Measurements from ENCODE around the gene GSG1L2. TPM values are rescaled to one million over a fixed set of nuclear protein-coding genes. Genes with fewer than 3 reads are reported as not detected.

The GSG1L2 gene
- polyA plus RNA-seq, 2 of the 4 experiments (the other 2 are of a cell fraction): not detected

DNA sequence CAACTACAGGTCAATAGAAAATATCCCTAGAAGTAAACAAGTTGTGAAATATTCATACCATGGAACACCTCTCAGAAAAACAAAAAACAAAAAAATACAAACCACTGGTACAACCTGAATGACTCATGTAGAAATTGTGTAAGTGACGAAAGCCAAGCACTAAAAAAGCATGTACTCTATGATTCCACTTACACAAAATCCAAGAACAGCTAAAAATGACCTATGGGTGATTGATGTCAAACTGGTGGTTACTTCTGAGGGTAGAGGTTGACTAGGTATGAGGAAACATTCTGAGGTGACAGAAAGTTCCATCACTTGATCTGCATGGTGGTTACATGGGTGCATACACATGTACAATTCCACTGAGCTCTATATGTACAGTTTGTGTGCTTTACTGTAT is 61.6 kb downstream of the GSG1L2 start (continued):
- TF ChIP-seq POLR2AphosphoS2 (conservative IDR thresholded peaks at IDR 0.05; ENCODE audit: low read length): no peak
- TF ChIP-seq, protein P1, sequence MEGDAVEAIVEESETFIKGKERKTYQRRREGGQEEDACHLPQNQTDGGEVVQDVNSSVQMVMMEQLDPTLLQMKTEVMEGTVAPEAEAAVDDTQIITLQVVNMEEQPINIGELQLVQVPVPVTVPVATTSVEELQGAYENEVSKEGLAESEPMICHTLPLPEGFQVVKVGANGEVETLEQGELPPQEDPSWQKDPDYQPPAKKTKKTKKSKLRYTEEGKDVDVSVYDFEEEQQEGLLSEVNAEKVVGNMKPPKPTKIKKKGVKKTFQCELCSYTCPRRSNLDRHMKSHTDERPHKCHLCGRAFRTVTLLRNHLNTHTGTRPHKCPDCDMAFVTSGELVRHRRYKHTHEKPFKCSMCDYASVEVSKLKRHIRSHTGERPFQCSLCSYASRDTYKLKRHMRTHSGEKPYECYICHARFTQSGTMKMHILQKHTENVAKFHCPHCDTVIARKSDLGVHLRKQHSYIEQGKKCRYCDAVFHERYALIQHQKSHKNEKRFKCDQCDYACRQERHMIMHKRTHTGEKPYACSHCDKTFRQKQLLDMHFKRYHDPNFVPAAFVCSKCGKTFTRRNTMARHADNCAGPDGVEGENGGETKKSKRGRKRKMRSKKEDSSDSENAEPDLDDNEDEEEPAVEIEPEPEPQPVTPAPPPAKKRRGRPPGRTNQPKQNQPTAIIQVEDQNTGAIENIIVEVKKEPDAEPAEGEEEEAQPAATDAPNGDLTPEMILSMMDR (IDR thresholded peaks at IDR 0.05): no peak
- TF ChIP-seq RNF2 (IDR thresholded peaks at IDR 0.05; ENCODE audit: borderline replicate concordance, low read depth): no peak

GRCh38 chr17:9755083-9755482 is 66.8 kb downstream of the GSG1L2 start:
- Histone ChIP-seq H3K4me2 (no peak overlapping the region), H3K4me1 (no peaks in the 10 kb centered on the region), H3K9me3 (no peaks in the 10 kb centered on the region), H3K27ac (peak overlapping the region in 1 of 2 experiments; percentile 4; a peak in 1 of 6 replicates), H3K4me3 (no peak overlapping the region)
- ATAC-seq (peak in 1 of 2 experiments; percentile 50; a peak in 2 of 6 replicates), FAIRE-seq (peak; percentile 61), DNase-seq (ENCODE audit: low read depth in 1 of 2, low spot score in 1 of 2) (peak in 1 of 2 experiments; percentile 29)
- ChIA-PET CTCF (interaction anchor here (1.2 to 3.5 kb wide), 4 partner anchors 9 to 27 kb away, joined by 5 to 12 read pairs (median 7); no protein-coding TSS in a partner anchor), POLR2A (no interaction called here)
- WGBS (ENCODE audit: missing lambda C conversion rate): 72% methylated on average over 3 of the region's 3 CpGs
- TF ChIP-seq FOSB (CRISPR knock-in tag; IDR thresholded peaks at IDR 0.05): no peak
- no peak for TF ChIP-seq HDAC2 (IDR thresholded peaks at IDR 0.05)
- no peak for TF ChIP-seq MAZ (IDR thresholded peaks at IDR 0.05; ENCODE audit: borderline replicate concordance, low read depth, low read length)
- TF ChIP-seq BHLHE40 (IDR thresholded peaks at IDR 0.05; ENCODE audit: low read depth, low read length): no peak
- no peak for TF ChIP-seq KDM5A (IDR thresholded peaks at IDR 0.05)
- TF ChIP-seq RFX5 (IDR thresholded peaks at IDR 0.05): no peak
- no peak for TF ChIP-seq SREBF2 (IDR thresholded peaks at IDR 0.05)
- TF ChIP-seq, protein P2, sequence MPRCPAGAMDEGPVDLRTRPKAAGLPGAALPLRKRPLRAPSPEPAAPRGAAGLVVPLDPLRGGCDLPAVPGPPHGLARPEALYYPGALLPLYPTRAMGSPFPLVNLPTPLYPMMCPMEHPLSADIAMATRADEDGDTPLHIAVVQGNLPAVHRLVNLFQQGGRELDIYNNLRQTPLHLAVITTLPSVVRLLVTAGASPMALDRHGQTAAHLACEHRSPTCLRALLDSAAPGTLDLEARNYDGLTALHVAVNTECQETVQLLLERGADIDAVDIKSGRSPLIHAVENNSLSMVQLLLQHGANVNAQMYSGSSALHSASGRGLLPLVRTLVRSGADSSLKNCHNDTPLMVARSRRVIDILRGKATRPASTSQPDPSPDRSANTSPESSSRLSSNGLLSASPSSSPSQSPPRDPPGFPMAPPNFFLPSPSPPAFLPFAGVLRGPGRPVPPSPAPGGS (IDR thresholded peaks at IDR 0.05): no peak
- no peak for TF ChIP-seq HMGXB4 (CRISPR knock-in tag; IDR thresholded peaks at IDR 0.05; ENCODE audit: borderline replicate concordance)
- TF ChIP-seq CBX2 (IDR thresholded peaks at IDR 0.05; ENCODE audit: borderline replicate concordance, low read depth): no peak
- no peak for TF ChIP-seq EHF (CRISPR knock-in tag; IDR thresholded peaks at IDR 0.05)
- no peak for TF ChIP-seq ZC3H11A (IDR thresholded peaks at IDR 0.05)
- no peak for TF ChIP-seq TP53 (CRISPR knock-in tag; IDR thresholded peaks at IDR 0.05)
- TF ChIP-seq, protein P3, sequence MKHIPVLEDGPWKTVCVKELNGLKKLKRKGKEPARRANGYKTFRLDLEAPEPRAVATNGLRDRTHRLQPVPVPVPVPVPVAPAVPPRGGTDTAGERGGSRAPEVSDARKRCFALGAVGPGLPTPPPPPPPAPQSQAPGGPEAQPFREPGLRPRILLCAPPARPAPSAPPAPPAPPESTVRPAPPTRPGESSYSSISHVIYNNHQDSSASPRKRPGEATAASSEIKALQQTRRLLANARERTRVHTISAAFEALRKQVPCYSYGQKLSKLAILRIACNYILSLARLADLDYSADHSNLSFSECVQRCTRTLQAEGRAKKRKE (CRISPR knock-in tag; IDR thresholded peaks at IDR 0.05; ENCODE audit: low read depth): no peak

Other genes with a start within 250 kb of the GSG1L2 start
- 155 and 168 TPM in 2 replicates for gene STX8, start 246.3 kb downstream of the GSG1L2 start, polyA plus RNA-seq (2011; rRNA removed)
- 90.6 to 98.5 TPM (median 93.6 TPM) in 3 replicates for gene STX8, start 246.3 kb downstream of the GSG1L2 start, polyA plus RNA-seq (2017; fragmentation: RNase III; extraction: RNeasy Plus Mini Kit Qiagen cat#74134 plus additional on column Dnase treatment)
- gene CFAP52, start 245.4 kb downstream of the GSG1L2 start, polyA plus RNA-seq (2011; rRNA removed): 0.07 and 0.23 TPM in 2 replicates
- 0.05 to 0.17 TPM in 2 of 3 replicates, not detected in the other for gene CFAP52, start 245.4 kb downstream of the GSG1L2 start, polyA plus RNA-seq (2017; fragmentation: RNase III; extraction: RNeasy Plus Mini Kit Qiagen cat#74134 plus additional on column Dnase treatment)
- gene USP43, start 176.6 kb downstream of the GSG1L2 start, polyA plus RNA-seq (2011; rRNA removed): 3.4 and 4.9 TPM in 2 replicates
- gene USP43, start 176.6 kb downstream of the GSG1L2 start, polyA plus RNA-seq (2017; fragmentation: RNase III; extraction: RNeasy Plus Mini Kit Qiagen cat#74134 plus additional on column Dnase treatment): 3.8 to 4.9 TPM (median 4.0 TPM) in 3 replicates
- not detected in 2 replicates for gene DHRS7C, start 30.5 kb downstream of the GSG1L2 start, polyA plus RNA-seq (2011; rRNA removed)
- not detected in 3 replicates for gene DHRS7C, start 30.5 kb downstream of the GSG1L2 start, polyA plus RNA-seq (2017; fragmentation: RNase III; extraction: RNeasy Plus Mini Kit Qiagen cat#74134 plus additional on column Dnase treatment)
- gene GLP2R, start 3.8 kb upstream of the GSG1L2 start, polyA plus RNA-seq (2011; rRNA removed): 48.7 and 76.4 TPM in 2 replicates
- 23.6 to 34.1 TPM (median 27.9 TPM) in 3 replicates for gene GLP2R, start 3.8 kb upstream of the GSG1L2 start, polyA plus RNA-seq (2017; fragmentation: RNase III; extraction: RNeasy Plus Mini Kit Qiagen cat#74134 plus additional on column Dnase treatment)
- not detected in 2 replicates for gene RCVRN, start 83.2 kb upstream of the GSG1L2 start, polyA plus RNA-seq (2011; rRNA removed)
- not detected in 3 replicates for gene RCVRN, start 83.2 kb upstream of the GSG1L2 start, polyA plus RNA-seq (2017; fragmentation: RNase III; extraction: RNeasy Plus Mini Kit Qiagen cat#74134 plus additional on column Dnase treatment)

All from A549 (cell line).